GM21825 (cell line): ENCODE results near the gene SLC13A2.
"Not testable (repeated sequence)": the region's sequence is repeated elsewhere in the genome, so short reads cannot be mapped to it uniquely, and the experiment has no call there.

Source experiments
- ATAC-seq: cut with Tn5 transposase; IDR thresholded peaks from one replicate; pipeline ENCODE4 v1.9.1; 2021; ENCODE audit warnings: mild to moderate bottlenecking, moderate library complexity; ENCODE audit not compliant: unreplicated experiment

The SLC13A2 gene

DNA sequence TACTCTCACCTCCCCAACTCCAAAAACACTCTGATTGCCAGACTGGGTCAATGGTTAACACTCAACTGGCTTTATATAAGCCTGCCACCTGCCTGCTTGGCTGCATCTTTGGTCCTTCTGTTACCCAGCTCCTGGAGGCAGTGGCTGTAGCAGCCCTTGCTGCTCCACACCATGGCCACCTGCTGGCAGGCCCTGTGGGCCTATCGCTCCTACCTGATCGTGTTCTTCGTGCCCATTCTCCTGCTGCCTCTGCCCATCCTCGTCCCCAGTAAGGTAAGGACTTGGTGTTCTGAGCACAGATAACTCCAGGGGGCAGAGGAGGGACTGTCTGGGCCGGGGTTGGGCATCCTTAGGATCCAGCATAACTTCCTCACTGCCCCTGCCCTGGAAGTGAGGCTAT lies at the start of gene SLC13A2:
SLC13A2 (plus strand) TSS at position 103 of the 400 bp plus-strand sequence; CDS start at position 172, 69 bp downstream.
- no peak for ATAC-seq

DNA sequence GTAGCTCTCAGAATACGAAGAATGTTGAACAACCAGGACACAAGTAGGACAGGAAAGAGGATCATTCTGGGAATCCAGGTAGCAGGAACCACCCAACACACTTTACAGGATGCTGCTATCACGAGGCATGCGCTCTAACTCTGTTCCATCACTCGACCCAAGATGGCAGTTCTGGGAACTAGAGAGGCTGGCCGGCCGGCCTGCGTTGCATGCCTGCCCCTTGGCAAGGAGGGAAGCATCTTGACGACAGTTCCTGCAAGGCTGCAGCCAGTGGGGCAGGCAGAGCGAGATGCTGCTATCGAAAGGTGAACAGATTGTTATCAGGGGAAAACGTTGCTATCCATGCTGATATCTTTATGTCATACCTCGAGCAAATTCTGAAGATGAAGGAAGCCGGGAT lies 48.2 kb upstream of the SLC13A2 start:
- no peak for ATAC-seq

DNA sequence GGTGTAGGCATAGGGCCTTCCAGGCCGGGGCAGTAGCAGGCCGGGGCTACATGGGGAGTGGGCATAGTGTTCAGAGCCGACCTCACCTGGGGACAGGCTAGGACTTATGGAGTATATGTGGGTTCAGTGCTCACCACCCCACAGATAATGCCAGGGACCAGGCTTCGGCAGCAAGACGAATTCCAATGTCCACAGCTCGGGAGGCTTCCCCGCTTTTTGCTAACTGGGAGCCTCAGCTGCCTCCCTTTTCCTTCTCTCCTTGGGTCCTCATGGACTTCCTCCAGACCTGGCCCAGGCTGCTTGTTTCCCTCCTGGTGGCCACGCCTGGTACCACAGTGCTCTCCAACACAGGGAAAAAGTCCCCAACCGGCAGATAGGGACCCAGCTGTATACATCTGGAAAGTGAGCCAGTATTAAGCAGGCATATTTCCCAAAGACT lies 47.3 kb upstream of the SLC13A2 start:
- no peak for ATAC-seq

DNA sequence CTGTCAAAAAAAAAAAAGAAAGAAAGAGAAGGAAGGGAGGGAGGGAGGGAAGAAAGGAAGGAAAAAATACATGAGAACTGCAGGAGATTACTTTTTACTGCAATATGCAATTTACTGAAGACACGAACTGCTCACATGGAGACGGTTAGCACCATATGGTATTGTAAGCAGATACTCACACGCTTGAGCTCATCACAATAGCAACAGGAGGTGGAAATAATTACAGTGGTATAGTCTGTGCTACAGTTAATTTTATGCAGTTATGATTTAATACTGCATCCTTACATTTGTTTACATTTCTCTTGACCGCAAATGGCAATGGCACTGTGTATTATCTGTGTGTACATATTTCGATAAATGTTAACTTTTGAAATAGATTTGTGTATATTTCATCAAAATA lies 46.1 kb upstream of the SLC13A2 start:
- no peak for ATAC-seq

DNA sequence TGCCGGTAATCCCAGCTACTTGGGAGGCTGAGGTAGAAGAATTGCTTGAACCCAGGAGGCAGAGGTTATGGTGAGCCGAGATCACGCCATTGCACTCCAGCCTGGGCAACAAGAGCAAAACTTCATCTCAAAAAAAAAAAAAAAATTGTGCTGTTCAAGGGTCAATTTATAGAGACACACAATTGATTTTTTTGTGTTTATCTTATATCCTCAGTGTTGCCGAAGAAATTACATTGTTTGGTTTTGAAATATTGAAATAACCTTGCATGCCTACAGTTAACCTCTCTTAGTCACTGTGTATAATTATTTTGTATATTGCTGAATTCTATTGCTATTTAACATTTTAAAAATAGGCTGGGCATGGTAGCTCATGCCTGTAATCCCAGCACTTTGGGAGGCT lies 45.5 kb upstream of the SLC13A2 start:
- not testable (repeated sequence) for ATAC-seq

DNA sequence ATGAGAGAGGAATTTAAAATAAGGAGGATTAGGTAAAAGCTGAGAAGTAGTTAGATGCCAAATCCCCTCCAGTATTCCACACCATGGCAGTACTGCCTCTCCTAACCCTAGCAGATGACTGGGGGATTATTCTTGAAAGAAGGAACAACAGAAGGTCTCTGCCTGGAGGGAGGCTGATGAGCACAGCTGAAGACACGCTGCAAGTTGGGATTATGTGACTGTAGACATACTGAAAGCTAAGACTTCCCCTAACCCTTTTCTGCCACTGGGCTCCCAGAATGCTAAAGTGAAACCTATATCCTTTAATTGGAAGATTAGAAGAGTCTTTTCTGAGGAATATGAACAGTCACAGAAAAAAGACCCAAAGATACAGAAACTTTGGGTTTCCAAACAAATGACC lies 39.7 kb upstream of the SLC13A2 start:
- no peak for ATAC-seq

DNA sequence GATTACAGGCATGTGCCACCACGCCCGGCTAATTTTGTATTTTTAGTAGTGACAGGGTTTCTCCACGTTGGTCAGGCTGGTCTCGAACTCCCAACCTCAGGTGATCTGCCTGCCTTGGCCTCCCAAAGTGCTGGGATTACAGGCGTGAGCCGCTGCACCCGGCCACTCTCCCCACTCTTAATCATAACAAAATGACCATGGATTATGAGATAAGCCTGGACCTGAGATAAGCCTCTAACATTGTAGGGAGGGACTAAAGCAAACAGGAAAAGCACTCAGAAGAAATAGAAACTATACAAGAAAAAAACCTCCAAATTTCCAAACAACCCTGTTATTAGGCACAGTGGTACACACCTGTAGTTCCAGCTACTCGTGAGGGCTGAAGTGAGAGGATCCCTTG lies 39.1 kb upstream of the SLC13A2 start:
- ATAC-seq: not testable (repeated sequence)

GRCh38 chr17:28443901-28444638 lies 29.4 kb upstream of the SLC13A2 start:
- no peak for ATAC-seq

DNA sequence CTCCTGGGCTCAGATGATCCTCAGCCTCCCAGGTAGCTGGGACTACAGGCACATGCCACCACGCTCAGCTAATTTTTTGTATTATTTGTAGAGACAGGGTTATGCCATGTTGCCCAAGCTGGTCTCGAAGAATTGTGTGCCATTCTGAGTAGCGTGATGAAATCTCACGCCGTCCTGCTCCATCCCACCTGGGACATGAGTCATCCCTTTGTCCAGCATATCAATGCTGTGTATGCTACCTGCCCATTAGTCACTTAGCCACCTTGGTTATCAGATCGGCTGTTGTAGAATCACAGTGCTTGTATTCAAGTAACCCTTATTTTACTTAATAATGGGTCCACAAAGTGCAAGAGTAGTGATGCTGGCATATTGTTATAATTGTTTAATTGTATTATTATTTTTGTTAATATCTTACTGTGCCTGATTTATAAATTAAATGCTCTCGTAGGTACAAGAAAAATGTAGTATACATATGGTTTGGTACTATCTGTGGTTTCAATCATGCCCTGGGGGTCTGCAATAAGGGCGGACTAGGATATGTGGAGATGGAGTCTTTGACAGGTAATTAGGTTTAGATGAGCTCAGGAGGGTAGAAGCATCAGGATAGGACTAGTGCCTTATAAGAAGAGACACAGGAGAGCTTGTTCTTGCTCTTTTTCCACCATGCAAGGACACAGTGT lies 26.6 kb upstream of the SLC13A2 start:
- no peak for ATAC-seq

DNA sequence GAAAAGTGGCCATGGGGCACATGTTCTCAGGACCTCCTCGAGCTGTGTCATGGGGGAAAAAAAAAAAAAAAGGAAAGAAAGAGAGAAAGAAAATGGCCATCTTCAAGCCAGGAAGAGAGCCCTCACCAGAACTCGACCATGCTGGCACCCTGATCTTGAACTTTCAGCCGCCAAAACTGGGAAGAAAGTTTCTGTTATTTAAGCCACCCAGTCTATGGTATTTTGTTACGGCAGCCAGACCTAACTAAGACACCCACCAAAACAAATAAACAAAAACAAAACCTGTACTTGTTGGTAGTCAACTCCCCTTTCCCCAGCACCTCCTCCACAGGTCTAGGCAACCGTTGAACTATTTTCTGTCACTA lies 26.1 kb upstream of the SLC13A2 start:
- no peak for ATAC-seq

DNA sequence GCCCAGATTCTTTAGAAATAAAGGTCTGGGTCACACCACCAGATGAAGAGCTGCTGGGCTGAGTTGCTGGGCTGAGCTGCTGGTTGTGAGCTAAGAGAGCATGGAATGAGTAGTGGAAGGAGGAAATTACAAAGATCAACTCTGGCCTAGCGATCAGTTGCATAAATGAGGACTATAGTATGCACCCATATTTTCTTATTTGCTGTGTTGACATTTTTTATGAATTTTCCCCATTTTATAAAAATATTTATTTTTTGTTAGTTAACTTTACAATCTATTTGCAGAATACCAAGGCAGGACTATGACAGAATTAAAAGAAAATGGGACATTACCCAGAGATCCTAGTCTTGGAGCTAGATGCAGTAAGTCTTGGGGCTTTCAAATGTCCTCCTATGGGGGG lies 23.6 kb upstream of the SLC13A2 start:
- ATAC-seq: no peak

DNA sequence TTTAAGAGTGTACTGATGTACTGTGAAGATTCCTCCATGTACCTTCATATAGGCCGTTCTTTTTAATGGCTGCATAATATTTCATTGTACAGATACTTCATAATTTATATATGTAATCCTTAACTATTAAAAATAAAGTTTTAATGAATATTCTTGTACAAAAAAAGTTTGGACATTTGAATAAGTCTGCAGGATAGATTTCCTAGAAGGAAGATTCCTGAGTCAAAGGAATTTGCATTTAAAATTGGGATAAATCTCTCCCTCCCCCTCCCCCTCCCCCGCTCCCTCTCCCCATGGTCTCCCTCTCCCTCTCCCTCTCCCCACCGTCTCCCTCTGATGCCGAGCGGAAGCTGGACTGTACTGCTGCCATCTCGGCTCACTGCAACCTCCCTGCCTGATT lies 15.6 kb upstream of the SLC13A2 start:
- no peak for ATAC-seq

GRCh38 chr17:28458881-28459280 lies 14.6 kb upstream of the SLC13A2 start:
- ATAC-seq: not testable (repeated sequence)

DNA sequence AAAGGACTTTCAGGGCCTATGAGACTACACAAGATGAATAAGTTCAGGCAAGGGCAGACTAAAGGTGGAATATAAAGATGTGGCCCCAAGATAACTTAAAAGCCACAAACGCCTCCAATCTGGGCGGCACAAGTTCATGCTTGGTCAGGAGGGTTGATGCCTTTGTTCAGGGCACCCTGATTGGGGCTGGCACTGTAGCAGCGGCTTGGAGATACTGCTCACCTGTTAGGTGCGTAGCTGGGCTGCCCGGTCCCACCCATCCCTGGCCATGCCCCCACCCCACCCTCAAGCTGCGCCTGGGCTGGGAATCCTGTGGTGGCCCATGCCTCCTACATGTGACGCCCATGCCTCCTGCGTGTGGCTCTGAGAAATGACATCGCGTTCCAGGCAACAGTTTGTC lies 12.5 kb upstream of the SLC13A2 start:
- ATAC-seq: no peak

GRCh38 chr17:28466001-28466400 lies 7.4 kb upstream of the SLC13A2 start:
- ATAC-seq: no peak

DNA sequence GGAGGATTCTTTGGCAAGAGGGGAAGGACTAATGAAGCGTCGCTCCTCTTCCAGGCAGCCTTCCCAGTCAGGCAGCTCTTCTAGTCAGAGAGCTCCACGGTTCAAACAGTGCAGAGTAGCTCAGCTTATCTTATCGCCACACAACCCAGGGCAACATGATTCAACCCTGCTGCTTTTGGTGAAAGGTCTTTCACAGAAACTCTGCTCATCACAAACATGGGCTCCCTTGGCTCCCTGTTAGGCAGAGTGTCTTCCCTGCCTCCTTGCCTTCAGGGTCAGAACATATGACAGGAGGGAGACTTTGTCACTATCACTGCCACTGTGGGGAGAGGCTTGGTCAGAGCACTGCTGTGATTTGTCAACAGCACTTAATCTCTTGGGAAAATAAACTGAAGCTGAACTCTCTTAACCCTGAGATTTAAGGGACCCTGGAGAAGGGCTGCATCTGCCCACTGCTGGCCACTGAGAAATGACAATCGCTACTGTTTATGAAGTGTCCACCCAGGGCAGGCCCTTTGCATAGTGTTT lies 6.9 kb upstream of the SLC13A2 start:
- ATAC-seq: no peak

- no peak for ATAC-seq
Observed at GRCh38 chr17:28467456-28468025, 5.9 kb upstream of the SLC13A2 start.

GRCh38 chr17:28468033-28468735 lies 5.3 kb upstream of the SLC13A2 start:
- ATAC-seq: not testable (repeated sequence)

DNA sequence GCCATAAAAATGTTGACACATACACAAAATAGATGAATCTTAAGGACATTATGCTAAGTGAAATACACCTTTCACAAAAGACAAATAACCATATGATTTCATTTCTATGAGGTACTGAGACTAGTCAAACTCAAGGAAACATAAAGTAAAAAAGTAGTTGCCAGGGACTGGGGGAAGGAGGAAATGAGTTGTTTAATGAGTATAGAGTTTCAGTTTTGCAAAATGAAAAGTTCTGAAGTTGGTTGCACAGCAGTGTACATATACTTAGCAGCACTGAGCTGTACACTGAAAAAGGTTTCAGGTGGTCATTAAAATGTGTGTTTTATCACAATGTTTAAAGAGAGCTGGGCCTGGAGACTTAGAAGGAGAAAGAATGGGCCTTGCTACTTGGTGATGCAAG lies 4.7 kb upstream of the SLC13A2 start:
- no peak for ATAC-seq

- no peak for ATAC-seq
Observed at GRCh38 chr17:28469376-28469775, 4.1 kb upstream of the SLC13A2 start.

GRCh38 chr17:28470266-28470913 lies 3.1 kb upstream of the SLC13A2 start:
- ATAC-seq: no peak
